ENCODE data around the gene CRHR1.

The CRHR1 gene

GRCh38 chr17:45784293-45784740 lies at the start of gene CRHR1:
Gene CRHR1, plus strand, starts transcription at chr17:45784320. Its CDS starts 225 bp downstream, at chr17:45784545.
- DNase-seq: no peak
- no peak within 1 kb of the TSS for H2AFZ ChIP-seq (ENCODE audit: low read depth, low read length)
- ATAC-seq (ENCODE audit: insufficient read depth, low read depth): no peak
- H3K4me2 ChIP-seq (ENCODE audit: insufficient read depth, low read length): no peak within 1 kb of the TSS
- no peaks in the 10 kb centered on the region for H3K4me1 ChIP-seq (ENCODE audit: insufficient read depth, low read length)
- peaks cover 18% of the 10 kb centered on the region for H3K27me3 ChIP-seq (ENCODE audit: insufficient read depth, low read length, poor library complexity)
- H3K4me3 ChIP-seq (ENCODE audit: low read depth in 1 of 2, low read length in 2 of 2): no peak within 1 kb of the TSS
- no peaks in the 10 kb centered on the region for H3K79me2 ChIP-seq (ENCODE audit: insufficient read depth, low read length)
- no peaks in the 10 kb centered on the region; the same call in 1 of the 2 replicates for H4K20me1 ChIP-seq (ENCODE audit: insufficient read depth, low read length)
- no peaks in the 10 kb centered on the region for H3K36me3 ChIP-seq (ENCODE audit: insufficient read depth, low read length)
- no peak for TF ChIP-seq EZH2 (IDR thresholded peaks at IDR 0.05; ENCODE audit: borderline replicate concordance, low read depth, low read length, severe bottlenecking)
- TF ChIP-seq CTCF (IDR thresholded peaks at IDR 0.05; ENCODE audit: borderline replicate concordance, extremely low read depth, low read length, poor library complexity, severe bottlenecking): no peak
- no peak within 1 kb of the TSS for H3K9ac ChIP-seq (ENCODE audit: low read depth, low read length)
- no peaks in the 10 kb centered on the region for H3K9me3 ChIP-seq (ENCODE audit: insufficient read depth, low read length, severe bottlenecking)
- no peak within 1 kb of the TSS for H3K27ac ChIP-seq (ENCODE audit: low read length)

GRCh38 chr17:45734598-45734997 lies 49.5 kb upstream of the CRHR1 start:
- Histone ChIP-seq H3K27ac (ENCODE audit: low read length) (no peak overlapping the region), H3K4me2 (ENCODE audit: insufficient read depth, low read length) (no peak overlapping the region), H3K79me2 (ENCODE audit: insufficient read depth, low read length) (no peaks in the 10 kb centered on the region), H3K27me3 (ENCODE audit: insufficient read depth, low read length, poor library complexity) (no peaks in the 10 kb centered on the region), H3K9ac (ENCODE audit: low read depth, low read length) (no peak overlapping the region), H3K9me3 (ENCODE audit: insufficient read depth, low read length, severe bottlenecking) (peaks cover 10% of the 10 kb centered on the region), H3K36me3 (ENCODE audit: insufficient read depth, low read length) (no peaks in the 10 kb centered on the region), H4K20me1 (ENCODE audit: insufficient read depth, low read length) (no peaks in the 10 kb centered on the region), H2AFZ (ENCODE audit: low read depth, low read length) (no peak overlapping the region), H3K4me1 (ENCODE audit: insufficient read depth, low read length) (no peaks in the 10 kb centered on the region), H3K4me3 (ENCODE audit: low read depth in 1 of 2, low read length in 2 of 2) (no peak overlapping the region)
- DNase-seq (no peak), ATAC-seq (ENCODE audit: insufficient read depth, low read depth) (no peak)
- TF ChIP-seq CTCF (IDR thresholded peaks at IDR 0.05; ENCODE audit: borderline replicate concordance, extremely low read depth, low read length, poor library complexity, severe bottlenecking): no peak
- TF ChIP-seq EZH2 (IDR thresholded peaks at IDR 0.05; ENCODE audit: borderline replicate concordance, low read depth, low read length, severe bottlenecking): no peak

- no peaks in the 10 kb centered on the region for H4K20me1 ChIP-seq (ENCODE audit: insufficient read depth, low read length)
- H3K4me3 ChIP-seq (ENCODE audit: low read depth in 1 of 2, low read length in 2 of 2): no peak overlapping the region
- DNase-seq (no peak), ATAC-seq (ENCODE audit: insufficient read depth, low read depth) (no peak)
- H2AFZ ChIP-seq (ENCODE audit: low read depth, low read length): no peak overlapping the region
- no peaks in the 10 kb centered on the region for H3K27me3 ChIP-seq (ENCODE audit: insufficient read depth, low read length, poor library complexity)
- no peak overlapping the region for H3K9ac ChIP-seq (ENCODE audit: low read depth, low read length)
- TF ChIP-seq EZH2 (IDR thresholded peaks at IDR 0.05; ENCODE audit: borderline replicate concordance, low read depth, low read length, severe bottlenecking): no peak
- TF ChIP-seq CTCF (IDR thresholded peaks at IDR 0.05; ENCODE audit: borderline replicate concordance, extremely low read depth, low read length, poor library complexity, severe bottlenecking): no peak
- no peak overlapping the region for H3K4me2 ChIP-seq (ENCODE audit: insufficient read depth, low read length)
- H3K79me2 ChIP-seq (ENCODE audit: insufficient read depth, low read length): no peaks in the 10 kb centered on the region
- H3K4me1 ChIP-seq (ENCODE audit: insufficient read depth, low read length): no peaks in the 10 kb centered on the region
- H3K9me3 ChIP-seq (ENCODE audit: insufficient read depth, low read length, severe bottlenecking): peaks cover 10% of the 10 kb centered on the region
- no peaks in the 10 kb centered on the region for H3K36me3 ChIP-seq (ENCODE audit: insufficient read depth, low read length)
- H3K27ac ChIP-seq (ENCODE audit: low read length): no peak overlapping the region
These were observed 48.6 kb upstream of the CRHR1 start for GRCh38 chr17:45735488-45735887.

- Histone ChIP-seq H3K9me3 (ENCODE audit: insufficient read depth, low read length, severe bottlenecking) (no peaks in the 10 kb centered on the region), H3K4me3 (ENCODE audit: low read depth in 1 of 2, low read length in 2 of 2) (no peak overlapping the region), H3K27ac (ENCODE audit: low read length) (no peak overlapping the region), H4K20me1 (ENCODE audit: insufficient read depth, low read length) (no peaks in the 10 kb centered on the region), H3K4me1 (ENCODE audit: insufficient read depth, low read length) (no peaks in the 10 kb centered on the region), H3K4me2 (ENCODE audit: insufficient read depth, low read length) (no peak overlapping the region), H3K27me3 (ENCODE audit: insufficient read depth, low read length, poor library complexity) (peaks cover 5% of the 10 kb centered on the region), H3K79me2 (ENCODE audit: insufficient read depth, low read length) (no peaks in the 10 kb centered on the region), H3K9ac (ENCODE audit: low read depth, low read length) (no peak overlapping the region), H2AFZ (ENCODE audit: low read depth, low read length) (no peak overlapping the region), H3K36me3 (ENCODE audit: insufficient read depth, low read length) (no peaks in the 10 kb centered on the region)
- ATAC-seq (ENCODE audit: insufficient read depth, low read depth) (no peak), DNase-seq (no peak)
- TF ChIP-seq EZH2 (IDR thresholded peaks at IDR 0.05; ENCODE audit: borderline replicate concordance, low read depth, low read length, severe bottlenecking) (no peak), CTCF (IDR thresholded peaks at IDR 0.05; ENCODE audit: borderline replicate concordance, extremely low read depth, low read length, poor library complexity, severe bottlenecking) (no peak)
These were observed 44.3 kb upstream of the CRHR1 start for GRCh38 chr17:45739786-45740185.
